Heart left ventricle (tissue), 13 donors: Measurements from ENCODE around the gene ATRAID.

Experiments used
- POLR2A ChIP-seq, 2 donors: fragments of 450-650 bp; IDR thresholded peaks; one replicate each; pipeline ENCODE4 v1.6.1; 2017; ENCODE audit warnings: antibody characterized with exemption in 2 of 2, mild to moderate bottlenecking in 2 of 2, moderate library complexity in 2 of 2
- TF ChIP-seq, protein P1 (sequence below), 12 donors: fragments of 200-600 bp; sonication (generic) in 4 of 12; IDR thresholded peaks; one replicate each; pipeline versions ENCODE4 v1.5.0 to v1.8.0; 2018 to 2022; ENCODE audit warnings: antibody characterized with exemption in 12 of 12, mild to moderate bottlenecking in 5 of 12
- donor health status: ischemic (EF 13 %, LVEDD 7.1; RV severe dilation, severe dysfunction).
- donor health status: DM: no; HTN: yes; CAD: no.
- donor health status: DM: no; HTN: no; CAD: no.
- donor health status: ischemic (EF 25% LVEDD 6.9; RV normal size, moderate dysfunction).
- donor health status: ischemic (EF 25% LVEDD 5.7; RV mildly dilated, moderate dysfunction).
- donor health status: ischemic (EF 35%, LVEDD 5.7; RV mildly dilated, moderate dysfunction).
- donor health status: nonischemic (EF 11% LVEDD 7.7; RV severe dilation, severe dysfunction).
- donor health status: DM: yes; HTN: yes; CAD: no.
- donor health status: PGD.
- donor health status: ischemic (EF 29% LVEDD 5.4; RV normal size, mild dysfunction).
- donor health status: nonischemic (EF 23%, LVEDD 6.1; RV moderate dilation, normal function).

DNA sequence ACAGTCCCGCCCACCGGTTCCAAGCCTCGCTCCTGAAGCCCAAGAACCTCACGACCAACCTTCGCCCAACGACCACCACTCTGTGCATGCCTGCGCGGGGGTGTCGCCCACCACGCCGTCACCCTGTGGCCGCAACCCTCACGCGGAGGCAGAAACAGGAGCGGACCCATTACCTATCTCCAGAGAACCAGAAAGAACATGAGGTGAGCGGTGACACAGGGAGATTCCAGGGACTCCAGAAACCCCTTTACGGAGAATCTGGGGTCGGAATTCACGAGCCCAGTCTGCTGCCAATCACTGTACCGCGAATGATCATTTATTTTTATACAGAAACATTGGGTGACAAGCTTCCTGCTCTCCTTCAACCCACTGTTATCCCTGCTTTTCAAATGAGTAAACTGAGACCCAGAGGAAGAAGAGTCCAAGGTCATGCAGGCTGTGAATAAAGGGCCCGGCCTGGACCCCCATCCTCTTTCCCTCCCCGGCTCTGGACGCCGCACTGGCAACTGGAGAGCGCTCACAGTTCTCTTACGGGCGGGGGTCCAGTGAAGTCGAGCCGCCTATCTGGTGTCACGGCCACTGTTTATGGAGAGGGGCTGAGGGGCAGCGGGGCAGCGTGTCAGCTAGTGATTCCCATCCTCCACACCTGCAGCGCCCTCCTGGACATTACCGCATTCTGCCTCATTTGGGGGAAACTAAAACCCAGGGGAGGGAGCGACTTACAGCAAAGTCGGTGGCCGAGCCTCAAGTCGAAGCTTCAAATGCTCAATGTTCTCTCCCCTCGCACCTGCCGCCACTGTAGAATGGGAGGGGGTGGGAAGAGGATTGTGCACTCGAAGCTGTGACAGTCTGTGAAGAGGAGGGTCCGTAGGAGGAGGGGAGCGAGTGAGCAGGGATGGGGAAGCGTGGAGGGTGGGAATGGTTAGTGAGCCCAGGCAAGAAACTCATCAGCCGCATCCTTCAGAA lies 51.7 kb downstream of the ATRAID start:
- TF ChIP-seq, protein P1, sequence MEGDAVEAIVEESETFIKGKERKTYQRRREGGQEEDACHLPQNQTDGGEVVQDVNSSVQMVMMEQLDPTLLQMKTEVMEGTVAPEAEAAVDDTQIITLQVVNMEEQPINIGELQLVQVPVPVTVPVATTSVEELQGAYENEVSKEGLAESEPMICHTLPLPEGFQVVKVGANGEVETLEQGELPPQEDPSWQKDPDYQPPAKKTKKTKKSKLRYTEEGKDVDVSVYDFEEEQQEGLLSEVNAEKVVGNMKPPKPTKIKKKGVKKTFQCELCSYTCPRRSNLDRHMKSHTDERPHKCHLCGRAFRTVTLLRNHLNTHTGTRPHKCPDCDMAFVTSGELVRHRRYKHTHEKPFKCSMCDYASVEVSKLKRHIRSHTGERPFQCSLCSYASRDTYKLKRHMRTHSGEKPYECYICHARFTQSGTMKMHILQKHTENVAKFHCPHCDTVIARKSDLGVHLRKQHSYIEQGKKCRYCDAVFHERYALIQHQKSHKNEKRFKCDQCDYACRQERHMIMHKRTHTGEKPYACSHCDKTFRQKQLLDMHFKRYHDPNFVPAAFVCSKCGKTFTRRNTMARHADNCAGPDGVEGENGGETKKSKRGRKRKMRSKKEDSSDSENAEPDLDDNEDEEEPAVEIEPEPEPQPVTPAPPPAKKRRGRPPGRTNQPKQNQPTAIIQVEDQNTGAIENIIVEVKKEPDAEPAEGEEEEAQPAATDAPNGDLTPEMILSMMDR (IDR thresholded peaks at IDR 0.05), result no peak
- no peak for TF ChIP-seq POLR2A (IDR thresholded peaks at IDR 0.05)
